Left colon (tissue), 2 donors: ENCODE results near the gene CNPPD1. TPM values are rescaled to one million over a fixed set of nuclear protein-coding genes. Genes with fewer than 3 reads are reported as not detected.

Experiments
- ATAC-seq: fragments of 200-7000 bp; cut with Tn5 transposase; one replicate; pipeline ENCODE4 v1.9.1; 2020; ENCODE audit warnings: mild to moderate bottlenecking, moderate library complexity
- DNase-seq, 2 donors: peaks; one replicate each; pipeline ENCODE4 v3.0.0-alpha.2; 2020
- intact Hi-C, 2 donors: fragments of 100-400 bp; cut with DNase I in 1 of 2; cut with micrococcal nuclease in 1 of 2; formaldehyde crosslinking; loops; one replicate each; pipeline versions ENCODE4 v1.11.2 to v1.14.0; 2022; cut with DNase I, micrococcal nuclease
- total RNA-seq, 2 donors: library from RNA; stranded (reverse); fragmentation: NEBNext Ultra II Directional; extraction: Animal tissue kit (Norgen Biotek cat#: 25700); gene quantifications; one replicate each; pipeline ENCODE4 v1.2.1, GENCODE V29; 2021
- donor health status: DM: no; HTN: no; CAD: no.
- donor health status: DM: yes; HTN: yes; CAD: no.

Gene CNPPD1
- total RNA-seq, 2 donors from 2014 or later, result 119 TPM

DNA sequence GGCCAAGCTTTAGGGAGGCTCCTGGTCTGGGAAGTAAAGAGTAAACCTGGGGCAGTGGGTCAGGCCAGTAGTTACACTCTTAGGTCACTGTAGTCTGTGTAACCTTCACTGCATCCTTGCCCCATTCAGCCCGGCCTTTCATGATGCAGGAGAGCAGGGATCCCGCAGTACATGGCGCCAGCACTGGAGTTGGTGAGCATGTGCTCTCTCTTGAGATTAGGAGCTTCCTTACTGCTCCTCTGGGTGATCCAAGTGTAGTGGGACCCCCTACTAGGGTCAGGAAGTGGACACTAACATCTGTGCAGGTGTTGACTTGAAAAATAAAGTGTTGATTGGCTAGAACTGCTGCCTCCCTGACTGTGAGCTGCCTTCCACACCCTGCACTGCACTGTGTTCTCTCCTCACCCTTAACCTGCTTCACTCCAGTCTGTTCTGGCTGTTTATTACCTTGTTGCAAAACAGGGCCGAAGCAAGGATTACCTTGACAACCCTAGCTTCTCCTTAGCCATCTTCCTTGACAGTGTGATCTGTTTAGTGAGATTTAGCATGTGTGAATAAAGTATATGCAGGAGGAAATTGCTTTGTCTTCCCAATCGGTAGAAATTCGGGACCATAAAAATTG lies 6.5 kb upstream of the CNPPD1 start:
- intact Hi-C loops, result no loop called here
- ATAC-seq (peak; percentile 84), DNase-seq (no peak)

DNA sequence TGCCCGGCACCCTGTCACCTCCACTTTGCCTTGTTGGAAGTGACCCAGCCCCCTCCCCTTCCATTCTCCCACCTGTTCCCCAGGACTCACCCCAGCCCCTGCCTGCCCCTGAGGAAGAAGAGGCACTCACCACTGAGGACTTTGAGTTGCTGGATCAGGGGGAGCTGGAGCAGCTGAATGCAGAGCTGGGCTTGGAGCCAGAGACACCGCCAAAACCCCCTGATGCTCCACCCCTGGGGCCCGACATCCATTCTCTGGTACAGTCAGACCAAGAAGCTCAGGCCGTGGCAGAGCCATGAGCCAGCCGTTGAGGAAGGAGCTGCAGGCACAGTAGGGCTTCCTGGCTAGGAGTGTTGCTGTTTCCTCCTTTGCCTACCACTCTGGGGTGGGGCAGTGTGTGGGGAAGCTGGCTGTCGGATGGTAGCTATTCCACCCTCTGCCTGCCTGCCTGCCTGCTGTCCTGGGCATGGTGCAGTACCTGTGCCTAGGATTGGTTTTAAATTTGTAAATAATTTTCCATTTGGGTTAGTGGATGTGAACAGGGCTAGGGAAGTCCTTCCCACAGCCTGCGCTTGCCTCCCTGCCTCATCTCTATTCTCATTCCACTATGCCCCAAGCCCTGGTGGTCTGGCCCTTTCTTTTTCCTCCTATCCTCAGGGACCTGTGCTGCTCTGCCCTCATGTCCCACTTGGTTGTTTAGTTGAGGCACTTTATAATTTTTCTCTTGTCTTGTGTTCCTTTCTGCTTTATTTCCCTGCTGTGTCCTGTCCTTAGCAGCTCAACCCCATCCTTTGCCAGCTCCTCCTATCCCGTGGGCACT lies 5.8 kb upstream of the CNPPD1 start:
- DNase-seq (peak; percentile 28 to 46), ATAC-seq (peak; percentile 50)
- intact Hi-C loops, result no loop called here

DNA sequence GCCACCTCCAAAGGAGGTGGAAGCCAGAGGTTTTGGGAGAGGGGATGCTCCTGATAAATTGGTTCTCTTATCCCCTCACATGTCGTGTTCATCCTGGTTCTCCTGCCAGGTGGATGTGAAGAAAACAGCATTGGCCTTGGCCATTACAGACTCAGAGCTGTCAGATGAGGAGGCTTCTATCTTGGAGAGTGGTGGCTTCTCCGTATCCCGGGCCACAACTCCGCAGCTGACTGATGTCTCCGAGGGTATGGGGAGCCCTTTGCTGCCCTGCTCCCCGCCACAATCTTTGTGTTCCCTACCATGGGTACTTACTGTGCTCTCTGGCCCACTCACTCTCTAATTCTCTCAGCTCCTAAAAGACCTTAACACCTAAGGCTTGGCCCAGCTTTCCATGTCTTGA lies 4.8 kb upstream of the CNPPD1 start:
- DNase-seq (no peak), ATAC-seq (no peak)
- intact Hi-C loops, result no loop called here

DNA sequence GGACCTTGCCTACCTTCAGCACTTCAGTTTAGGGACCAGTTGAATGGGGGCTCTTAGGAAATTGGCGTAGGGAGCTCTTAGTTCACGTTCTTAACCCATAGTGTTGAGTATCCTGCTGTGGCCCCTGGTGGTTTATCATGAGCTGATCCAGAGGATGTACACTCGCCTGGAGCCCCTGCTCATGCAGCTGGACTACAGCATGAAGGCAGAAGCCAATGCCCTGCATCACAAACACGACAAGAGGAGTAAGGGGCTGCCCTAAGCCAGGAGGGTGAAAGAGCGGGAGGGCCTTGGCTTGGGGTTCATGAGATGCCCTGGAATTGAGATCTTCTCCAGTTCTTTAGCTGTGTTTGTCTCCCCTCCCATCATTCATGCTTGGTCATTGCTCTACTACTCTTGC lies 4.2 kb upstream of the CNPPD1 start:
- intact Hi-C loops, result no loop called here
- ATAC-seq (no peak), DNase-seq (no peak)

DNA sequence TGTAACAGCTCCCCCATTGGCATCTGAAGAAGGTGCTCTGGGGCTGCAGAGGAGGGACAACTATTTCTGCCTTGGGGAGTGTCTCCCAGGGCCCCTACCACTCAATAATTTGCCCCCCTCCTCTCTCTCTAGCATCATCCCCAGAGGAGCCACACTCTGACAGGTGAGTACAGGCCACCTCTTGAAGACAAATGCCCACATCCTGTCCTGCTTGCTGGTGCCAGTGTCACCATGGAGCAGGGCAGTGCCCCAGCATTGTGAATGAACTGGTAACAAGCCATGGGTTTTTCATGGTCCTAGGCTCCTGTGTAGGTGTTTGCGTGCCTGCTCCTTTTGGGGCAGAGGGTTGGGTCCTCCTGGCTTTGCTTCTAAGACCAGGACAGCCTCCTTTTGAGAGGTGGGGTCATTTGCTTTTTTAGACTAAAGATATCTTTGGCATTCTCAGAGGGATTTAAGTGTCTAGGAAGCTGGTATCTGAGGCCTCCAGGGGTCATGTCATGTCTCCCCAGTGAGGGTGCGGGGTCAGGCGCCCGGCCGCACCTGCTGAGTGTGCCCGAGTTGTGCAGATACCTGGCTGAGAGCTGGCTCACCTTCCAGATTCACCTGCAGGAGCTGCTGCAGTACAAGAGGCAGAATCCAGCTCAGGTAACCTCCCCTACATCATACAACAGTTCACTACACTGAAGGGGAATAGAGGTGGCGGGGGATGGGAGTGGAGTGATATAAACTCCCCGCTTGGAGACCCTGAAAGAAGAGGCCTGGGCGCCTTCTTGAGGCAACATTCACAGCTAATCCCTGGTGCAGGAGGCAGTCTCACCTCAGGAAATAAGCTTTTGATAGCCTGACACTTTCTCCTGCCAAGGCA lies 3.1 kb upstream of the CNPPD1 start:
- DNase-seq (no peak), ATAC-seq (no peak)
- intact Hi-C loops, result no loop called here

DNA sequence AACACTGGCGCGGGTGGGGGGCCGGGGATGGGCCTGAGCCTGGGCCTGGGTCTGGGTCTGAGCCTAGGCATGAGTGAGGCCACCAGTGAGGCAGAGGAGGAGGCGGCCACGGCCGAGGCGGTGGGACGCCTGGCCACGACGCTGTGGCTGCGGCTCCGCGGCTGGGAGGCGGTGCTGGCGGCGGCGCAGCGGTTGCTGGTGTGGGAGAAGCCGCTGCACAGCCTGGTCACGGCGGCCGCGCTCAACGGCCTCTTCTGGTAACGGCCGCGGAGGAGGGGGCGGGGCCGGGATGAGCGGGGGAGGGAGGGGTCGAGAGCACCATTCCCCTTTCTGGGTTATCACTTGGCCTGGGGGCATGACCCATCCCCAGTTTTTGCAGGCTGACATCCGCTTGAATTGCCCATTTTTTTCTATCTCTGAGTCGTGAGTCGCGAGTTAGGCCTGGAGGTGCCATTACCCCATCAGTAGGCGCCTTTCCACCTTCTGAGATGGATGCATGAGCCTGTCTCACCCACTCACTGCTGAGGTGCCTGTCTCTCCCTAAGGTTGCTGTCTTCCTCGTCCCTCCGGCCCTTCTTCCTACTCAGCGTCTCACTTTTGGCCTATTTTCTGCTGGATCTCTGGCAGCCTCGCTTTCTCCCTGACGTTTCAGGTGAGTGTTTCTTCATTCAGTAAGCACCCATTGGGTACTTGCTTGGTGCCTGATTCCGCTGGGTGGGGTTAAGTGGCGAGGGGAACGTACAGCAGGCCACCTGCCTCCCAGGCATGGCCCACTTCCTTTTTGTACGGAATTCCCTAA lies 1.9 kb upstream of the CNPPD1 start:
- ATAC-seq, result peak; percentile 2
- intact Hi-C loops, result no loop called here

DNA sequence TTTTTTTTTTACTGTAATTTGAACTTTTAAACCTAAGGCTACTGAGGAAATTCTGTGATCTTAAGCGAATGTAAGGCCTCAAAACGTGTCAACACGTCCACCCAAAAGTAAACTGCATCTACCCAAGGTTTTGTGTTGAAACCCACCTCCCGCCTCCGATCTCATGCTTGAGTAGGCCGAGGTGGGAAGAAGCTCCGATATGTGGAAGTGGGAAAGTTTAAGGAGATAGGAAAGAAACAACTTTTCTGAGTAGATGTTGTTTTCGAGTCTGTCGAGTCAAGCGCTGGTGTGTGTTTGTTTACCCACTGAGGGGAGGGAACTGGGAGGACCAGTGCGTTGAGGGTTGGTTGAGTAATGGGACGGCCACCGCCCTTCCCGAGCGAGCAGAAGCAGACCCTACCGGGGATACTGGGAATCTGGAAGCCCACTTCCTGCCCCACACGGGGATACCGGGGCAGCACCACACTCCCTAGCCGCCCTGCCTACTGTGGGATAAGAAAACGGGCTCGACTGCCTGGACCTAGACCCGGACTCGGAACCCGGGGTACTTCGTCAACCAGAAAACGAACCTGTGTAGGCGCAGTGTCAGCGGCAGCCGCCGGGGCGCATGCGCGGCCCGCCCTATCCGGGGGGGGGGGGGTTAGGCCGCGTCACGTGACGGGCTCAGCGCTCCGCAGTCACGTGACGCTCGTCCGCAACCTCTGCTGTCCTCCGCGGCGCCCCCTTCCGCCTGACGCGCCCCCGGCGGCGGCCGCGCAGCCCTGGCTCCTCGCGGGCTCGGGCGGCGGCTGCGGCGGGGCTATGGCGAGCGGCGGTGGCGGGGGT lies 1.0 kb upstream of the CNPPD1 start, which contains the start of gene RETREG2:
TSS of gene RETREG2 (plus strand) at position 724 of the 825 bp plus-strand sequence. CDS start at position 802, 78 bp downstream.
- DNase-seq, result peak; percentile 89 to 91
- ATAC-seq, result peak; percentile 79
- intact Hi-C loops, result no loop called here

More for the DNA sequence above, 1.9 kb upstream of the CNPPD1 start:
- DNase-seq, result peak; percentile 47 to 72

DNA sequence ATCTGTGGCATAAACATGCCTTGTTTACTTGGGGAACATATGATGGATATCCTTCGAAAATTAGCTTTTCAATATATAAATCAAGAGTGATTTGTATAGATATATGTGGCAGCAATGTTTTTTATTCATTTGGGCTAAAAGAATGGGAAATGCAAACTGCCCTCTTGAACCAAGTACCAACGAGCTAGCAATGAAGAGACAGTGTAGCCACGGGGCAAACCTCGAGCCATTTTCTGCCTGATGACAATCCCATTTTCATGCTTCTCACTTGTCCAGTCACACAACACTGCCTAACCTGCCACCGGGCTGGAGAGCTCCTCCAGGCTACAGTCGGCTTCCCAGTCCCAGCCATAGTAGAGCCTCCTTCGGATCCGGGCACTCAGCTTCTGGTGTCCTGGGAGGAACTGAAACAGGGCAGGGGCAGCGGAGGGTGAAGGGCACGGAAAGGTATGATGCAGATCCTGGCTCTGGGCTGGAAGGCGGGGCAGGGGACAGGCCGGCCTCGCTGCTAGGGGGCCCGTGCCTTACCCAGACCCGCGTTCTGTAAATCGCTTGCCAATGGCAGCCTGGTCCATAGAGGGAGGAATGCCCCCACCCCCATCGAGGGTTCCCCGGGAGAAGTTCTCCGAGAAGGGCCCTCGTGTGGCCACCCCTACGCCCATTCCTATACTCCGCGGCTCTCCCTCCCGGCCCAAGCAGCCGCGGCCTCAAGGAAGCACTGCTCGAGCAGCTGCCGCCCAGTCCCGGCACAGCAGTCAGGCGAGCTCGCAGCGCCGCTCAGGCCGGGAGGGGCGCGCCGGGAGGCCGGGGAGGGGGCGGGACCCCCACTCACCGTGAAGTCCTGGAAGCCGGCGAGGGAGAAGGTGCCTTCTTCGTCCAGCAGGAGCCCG lies 552 bp downstream of the CNPPD1 start:
- intact Hi-C loops, result no loop called here
- DNase-seq (peak; percentile 71), ATAC-seq (peak; percentile 45)

DNA sequence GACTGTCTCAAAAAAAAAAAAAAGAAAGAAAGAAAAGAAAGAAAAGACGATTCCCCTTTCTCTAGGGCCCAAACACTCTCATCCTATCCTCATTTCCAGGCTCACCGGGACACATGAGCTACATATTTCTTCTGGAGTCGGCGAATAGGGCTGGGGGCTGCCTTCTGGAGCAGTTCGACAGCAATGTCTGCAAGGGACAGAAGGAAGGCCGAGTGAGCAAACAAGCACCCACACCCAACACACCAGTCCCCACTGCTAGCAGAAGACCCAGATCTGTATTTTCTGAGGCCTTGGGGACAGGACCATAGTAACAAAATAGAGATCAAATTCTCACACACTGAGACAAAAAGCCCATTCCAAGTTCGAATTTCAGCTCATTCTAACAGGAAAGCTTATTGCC lies 1.2 kb downstream of the CNPPD1 start:
- intact Hi-C loops, result no loop called here
- no peak for DNase-seq
- ATAC-seq, result no peak

DNA sequence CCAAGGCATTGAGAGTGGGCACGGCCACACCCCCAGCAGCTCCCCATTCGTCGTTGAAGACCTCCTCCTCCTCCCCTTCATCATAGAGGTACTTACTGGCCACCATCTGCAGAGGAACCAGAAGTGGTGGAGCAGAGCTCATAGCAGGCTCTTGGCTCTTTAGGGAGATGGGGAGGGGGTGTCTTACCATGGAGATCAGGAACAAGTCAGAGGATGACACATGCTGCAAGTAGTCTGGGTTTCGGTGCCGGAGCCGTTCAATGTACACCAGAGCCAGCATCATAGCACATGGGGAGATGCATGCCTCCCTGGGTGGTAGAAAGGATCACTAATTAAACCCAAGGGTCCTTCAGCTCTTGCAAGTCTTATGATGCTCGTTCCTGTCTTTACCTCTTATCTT lies 1.9 kb downstream of the CNPPD1 start:
- ATAC-seq, result no peak
- no peak for DNase-seq
- intact Hi-C loops, result no loop called here

DNA sequence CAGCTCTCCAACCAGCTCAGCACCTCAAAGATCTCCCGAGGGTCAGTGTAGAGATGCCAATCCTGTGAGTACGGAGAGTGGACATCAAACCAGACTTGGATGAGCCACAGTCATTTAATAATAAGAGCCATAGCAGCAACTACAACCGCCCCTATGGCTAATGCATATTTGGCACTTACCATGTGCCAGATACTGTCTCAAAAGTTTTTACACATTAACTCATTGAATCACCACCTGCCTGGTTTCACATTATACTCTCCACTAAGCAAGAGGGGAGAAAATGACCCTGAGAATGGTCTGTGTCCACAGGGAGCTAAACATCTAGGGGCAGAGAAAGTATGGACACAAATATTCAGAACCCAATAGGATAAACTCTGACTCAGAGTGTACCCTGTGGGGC lies 2.6 kb downstream of the CNPPD1 start:
- intact Hi-C loops, result no loop called here
- ATAC-seq (no peak), DNase-seq (no peak)

DNA sequence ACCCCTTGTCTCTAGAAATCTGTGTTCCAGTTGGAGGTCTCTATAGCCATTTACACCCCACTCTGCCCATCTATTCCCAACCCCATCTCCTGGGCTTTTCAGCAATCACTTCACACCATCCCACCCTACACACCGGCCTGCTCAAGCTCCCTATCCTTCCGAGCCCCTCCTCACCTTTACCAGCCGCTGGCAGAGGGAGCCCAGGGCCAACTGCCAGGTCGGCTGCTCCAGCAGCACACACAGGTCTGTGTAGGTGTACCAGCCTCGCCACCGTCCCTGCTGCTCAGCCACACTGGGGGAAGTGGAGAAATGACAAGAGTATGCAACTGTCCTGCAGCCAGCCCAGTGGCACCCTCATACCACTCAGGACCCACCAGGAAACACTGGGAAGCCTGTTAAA lies 3.5 kb downstream of the CNPPD1 start:
- no peak for ATAC-seq
- no peak for DNase-seq
- intact Hi-C loops, result no loop called here

DNA sequence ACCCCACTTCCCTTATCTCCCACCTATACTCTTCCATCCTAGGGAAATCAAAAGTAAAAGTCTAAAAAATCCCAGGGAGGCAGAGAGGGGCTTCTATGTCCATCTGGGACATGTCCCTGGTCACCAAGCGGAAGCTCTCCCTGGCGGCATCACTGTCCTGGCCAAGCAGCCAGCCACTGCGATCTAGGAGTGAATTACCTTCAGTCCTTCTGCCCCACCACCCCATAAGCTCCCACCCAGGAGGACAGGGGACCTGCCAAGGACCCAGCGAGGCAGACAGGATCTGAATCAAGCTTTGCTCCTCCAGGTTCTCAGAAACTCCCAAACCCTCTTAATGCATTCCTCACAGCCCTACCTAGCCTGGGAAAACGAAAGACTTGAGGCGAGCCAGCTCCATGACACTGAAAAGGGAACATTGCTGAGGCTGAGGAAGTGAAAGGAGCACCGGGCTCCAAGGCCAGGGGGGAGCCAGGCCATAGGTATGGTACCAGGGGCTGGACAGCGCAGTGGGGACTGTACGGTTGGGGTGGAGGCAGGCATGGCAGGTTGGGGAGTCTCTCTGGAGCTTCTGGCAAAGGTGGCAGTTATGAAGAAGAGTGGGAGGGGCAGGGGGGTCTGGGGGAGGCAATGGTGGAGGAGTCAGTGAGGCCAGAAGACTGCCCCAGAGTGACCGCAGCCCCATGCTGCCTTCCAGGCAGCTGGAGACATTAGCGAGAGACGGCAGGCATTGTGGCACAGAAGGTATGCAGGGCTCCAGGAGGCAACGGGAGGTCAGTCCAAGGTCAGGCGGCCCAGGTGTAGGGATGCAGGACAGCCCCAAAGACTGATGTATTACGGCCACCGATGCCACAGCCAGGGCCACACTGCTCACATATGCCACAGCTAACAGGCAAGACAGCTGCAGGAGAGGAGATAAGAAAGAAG lies 4.2 kb downstream of the CNPPD1 start:
- DNase-seq (no peak), ATAC-seq (no peak)
- intact Hi-C loops, result no loop called here

DNA sequence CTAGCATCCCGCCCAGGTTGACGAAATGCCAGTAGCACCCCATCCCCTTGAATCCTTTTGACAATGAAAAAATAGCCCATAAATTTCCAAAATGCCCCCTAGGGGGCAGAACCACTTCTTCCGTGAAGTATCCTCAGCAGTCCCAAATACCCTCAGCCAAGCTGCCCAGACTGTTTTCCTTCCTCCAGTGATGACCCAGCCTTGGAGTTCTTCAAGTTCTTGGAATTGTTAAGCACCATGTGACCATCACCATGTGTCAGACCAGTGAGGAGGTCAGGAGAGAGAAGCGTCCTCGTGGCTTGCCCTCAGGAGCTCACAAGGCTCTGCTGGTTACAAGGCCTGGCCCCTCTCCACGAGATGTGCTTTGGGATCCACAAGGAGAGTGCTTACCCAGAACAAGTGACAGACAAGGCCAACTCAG lies 5.5 kb downstream of the CNPPD1 start:
- intact Hi-C loops, result no loop called here
- DNase-seq (peak in 1 of 2 donors; percentile 39), ATAC-seq (peak; percentile 44)

DNA sequence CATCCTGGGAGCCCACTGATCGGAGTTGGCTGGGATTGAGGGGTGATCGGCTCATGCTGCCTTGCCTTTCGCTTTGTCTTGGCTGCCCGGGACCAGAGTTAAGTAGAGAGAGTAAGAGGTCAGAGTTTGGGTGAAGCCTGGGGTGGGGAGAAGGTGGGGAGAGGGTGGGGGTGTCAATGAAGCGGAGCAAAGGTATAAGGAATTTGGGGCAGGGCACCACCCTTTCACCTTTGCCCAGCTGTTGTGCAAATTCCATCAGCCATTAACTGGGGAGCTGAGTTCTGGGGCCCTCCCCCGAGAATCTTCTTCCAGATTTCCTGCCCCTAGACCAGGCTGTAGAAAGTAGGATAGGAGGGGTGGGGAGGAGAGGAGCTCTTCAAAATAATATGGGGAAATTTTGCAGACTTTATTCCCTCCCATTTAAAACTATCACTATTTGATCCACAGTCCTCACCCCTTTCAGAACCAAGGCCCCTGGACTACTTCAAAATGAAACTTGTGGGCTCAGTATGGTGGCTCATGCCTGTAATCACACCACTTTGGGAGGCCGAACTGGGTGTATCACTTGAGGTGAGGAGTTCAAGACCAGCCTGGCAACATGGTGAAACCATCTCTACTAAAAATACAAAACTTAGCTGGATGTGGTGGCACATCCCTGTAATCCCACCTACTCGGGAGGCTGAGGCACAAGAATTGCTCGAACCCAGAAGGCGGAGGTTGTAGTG lies 6.6 kb downstream of the CNPPD1 start, which contains the start of gene SLC23A3:
TSS of gene SLC23A3 (minus strand) at position 100 of the 725 bp plus-strand sequence. CDS start at position 55, 45 bp downstream.
- intact Hi-C loops, result loop anchor here in 1 of 2 donors (10.0 kb wide), 1 partner anchor 125 kb away; no protein-coding TSS in a partner anchor
- peak; percentile 69 for ATAC-seq
- no peak for DNase-seq
